ENCODE measurements around the gene SSTR4.
"Not testable (repeated sequence)": the region's sequence is repeated elsewhere in the genome, so short reads cannot be mapped to it uniquely, and the experiment has no call there.

The SSTR4 gene, protein sequence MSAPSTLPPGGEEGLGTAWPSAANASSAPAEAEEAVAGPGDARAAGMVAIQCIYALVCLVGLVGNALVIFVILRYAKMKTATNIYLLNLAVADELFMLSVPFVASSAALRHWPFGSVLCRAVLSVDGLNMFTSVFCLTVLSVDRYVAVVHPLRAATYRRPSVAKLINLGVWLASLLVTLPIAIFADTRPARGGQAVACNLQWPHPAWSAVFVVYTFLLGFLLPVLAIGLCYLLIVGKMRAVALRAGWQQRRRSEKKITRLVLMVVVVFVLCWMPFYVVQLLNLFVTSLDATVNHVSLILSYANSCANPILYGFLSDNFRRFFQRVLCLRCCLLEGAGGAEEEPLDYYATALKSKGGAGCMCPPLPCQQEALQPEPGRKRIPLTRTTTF
- total RNA-seq: 0 to 0.06 (median 0) reads per million in 9 experiments

DNA sequence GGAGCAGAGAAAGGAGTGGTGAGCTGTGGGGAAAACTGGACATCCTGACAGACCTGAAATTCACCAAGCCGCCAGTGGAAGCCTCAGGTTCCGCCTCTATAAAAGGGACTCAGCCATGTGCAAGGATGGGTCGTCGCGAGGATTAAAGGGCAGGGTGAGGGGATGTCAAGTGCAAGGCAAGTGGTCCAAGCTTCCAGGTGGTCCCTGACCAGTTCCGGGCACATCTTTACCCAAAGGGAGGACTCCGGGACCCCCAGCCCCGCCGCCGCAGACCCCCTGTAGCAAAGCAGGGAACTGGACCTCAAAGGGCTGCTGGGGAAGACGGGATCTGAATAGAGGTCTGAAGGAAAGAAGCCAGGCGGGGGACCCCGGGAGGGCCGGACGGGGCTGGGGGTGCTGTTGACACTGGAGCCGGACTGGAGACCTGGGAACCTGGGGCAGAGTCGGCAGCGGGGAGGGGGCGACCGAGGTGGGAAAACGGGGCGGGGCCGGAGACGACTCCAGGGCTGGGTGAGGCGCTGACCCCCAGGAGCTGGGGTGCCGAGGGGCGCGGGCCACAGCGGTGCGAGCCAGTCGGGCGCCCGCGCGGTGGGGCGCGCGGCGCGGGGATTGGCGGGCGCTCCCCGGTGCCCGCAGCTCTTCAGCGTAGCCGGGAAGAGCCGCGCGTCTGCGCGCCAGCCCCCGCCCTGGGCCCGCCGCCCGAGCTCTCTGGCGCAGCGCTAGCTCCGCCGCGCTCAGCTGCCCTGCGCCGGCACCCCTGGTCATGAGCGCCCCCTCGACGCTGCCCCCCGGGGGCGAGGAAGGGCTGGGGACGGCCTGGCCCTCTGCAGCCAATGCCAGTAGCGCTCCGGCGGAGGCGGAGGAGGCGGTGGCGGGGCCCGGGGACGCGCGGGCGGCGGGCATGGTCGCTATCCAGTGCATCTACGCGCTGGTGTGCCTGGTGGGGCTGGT lies at the start of gene SSTR4:
Gene SSTR4 (plus strand): TSS at position 592 of the 951 bp plus-strand sequence. CDS start 172 bp downstream, at position 764.
- Mint-ChIP-seq H3K36me3 (ENCODE audit: insufficient read depth) (no peaks in the 10 kb centered on the region), H3K4me1 (ENCODE audit: low read depth in 2 of 2) (no peaks in the 10 kb centered on the region), H3K27ac (no peak within 1 kb of the TSS), H3K4me3 (no peak within 1 kb of the TSS), H3K27me3 (peaks cover 16 to 55% of the 10 kb centered on the region in 2 donors), H3K9me3 (no peaks in the 10 kb centered on the region)
- ATAC-seq (replicated peaks) (no peak), DNase-seq (no peak)

GRCh38 chr20:22986601-22987000 lies 48.5 kb upstream of the SSTR4 start:
- DNase-seq (no peak), ATAC-seq (replicated peaks) (no peak)
- Mint-ChIP-seq H3K4me1 (ENCODE audit: low read depth in 2 of 2) (no peaks in the 10 kb centered on the region), H3K4me3 (no peak overlapping the region), H3K27ac (no peak overlapping the region), H3K36me3 (ENCODE audit: insufficient read depth) (no peaks in the 10 kb centered on the region), H3K27me3 (peaks cover 0 to 25% of the 10 kb centered on the region in 2 donors), H3K9me3 (peaks cover 2 to 8% of the 10 kb centered on the region in 2 donors)

- H3K4me1 Mint-ChIP-seq (ENCODE audit: low read depth in 2 of 2); H3K27me3 Mint-ChIP-seq; ATAC-seq (replicated peaks); H3K4me3 Mint-ChIP-seq; H3K36me3 Mint-ChIP-seq (ENCODE audit: insufficient read depth); H3K27ac Mint-ChIP-seq; DNase-seq; H3K9me3 Mint-ChIP-seq: not testable (repeated sequence)
Measured at GRCh38 chr20:22991424-22991823, 43.7 kb upstream of the SSTR4 start.

DNA sequence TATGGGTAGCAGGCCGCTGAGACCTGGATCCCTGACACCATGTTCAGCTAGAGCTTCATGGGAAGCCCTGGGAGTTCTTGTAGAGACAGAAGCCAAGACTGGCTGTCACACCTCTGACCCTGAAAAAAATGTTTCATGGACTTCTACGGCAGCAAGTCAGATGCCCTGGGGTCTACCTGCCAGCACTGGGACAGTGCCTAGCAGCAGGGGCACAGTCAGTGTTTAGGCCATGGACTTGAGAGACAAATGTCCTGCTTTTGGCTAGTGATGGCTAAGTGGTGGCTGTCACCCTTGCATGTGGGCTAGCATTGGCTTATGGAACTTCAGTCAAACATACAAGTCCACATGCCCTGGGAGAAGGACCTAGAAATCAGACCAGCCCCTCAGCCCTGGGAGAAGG lies 41.3 kb upstream of the SSTR4 start:
- Mint-ChIP-seq H3K36me3 (ENCODE audit: insufficient read depth) (no peaks in the 10 kb centered on the region), H3K4me1 (ENCODE audit: low read depth in 2 of 2) (no peaks in the 10 kb centered on the region), H3K27me3 (peaks cover 0 to under 1% of the 10 kb centered on the region in 2 donors)

DNA sequence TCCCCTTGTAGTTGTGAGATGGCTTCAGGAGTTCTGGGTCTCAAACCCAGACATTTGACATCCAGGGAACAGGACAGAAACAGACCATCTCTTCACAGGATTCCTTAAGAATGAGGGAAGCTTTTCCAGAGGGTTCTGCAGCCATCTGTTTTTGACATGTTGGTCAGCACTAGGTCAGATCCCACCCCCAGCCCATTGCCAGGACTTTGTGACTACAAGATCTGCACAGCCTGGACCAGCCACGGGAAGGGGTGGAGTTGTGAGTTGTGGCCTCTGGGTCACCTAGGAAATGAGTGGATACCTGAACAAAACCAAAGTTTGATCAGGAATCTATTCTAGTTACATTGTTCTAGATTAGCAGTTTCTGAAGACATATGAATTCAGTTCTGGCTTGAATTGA lies 39.2 kb upstream of the SSTR4 start:
- Mint-ChIP-seq H3K27ac (no peak overlapping the region), H3K9me3 (no peaks in the 10 kb centered on the region), H3K4me1 (ENCODE audit: low read depth in 2 of 2) (no peaks in the 10 kb centered on the region), H3K36me3 (ENCODE audit: insufficient read depth) (no peaks in the 10 kb centered on the region), H3K4me3 (no peak overlapping the region), H3K27me3 (peaks cover 0 to 7% of the 10 kb centered on the region in 2 donors)
- DNase-seq: no peak
- ATAC-seq (replicated peaks): no peak

More for the DNA sequence above, 41.3 kb upstream of the SSTR4 start:
- Mint-ChIP-seq H3K27ac (no peak overlapping the region), H3K9me3 (peaks cover 0 to 8% of the 10 kb centered on the region in 2 donors), H3K4me3 (no peak overlapping the region)
- DNase-seq (no peak), ATAC-seq (replicated peaks) (no peak)

- Mint-ChIP-seq H3K36me3 (ENCODE audit: insufficient read depth) (no peaks in the 10 kb centered on the region), H3K27me3 (peaks cover 0 to 7% of the 10 kb centered on the region in 2 donors), H3K4me1 (ENCODE audit: low read depth in 2 of 2) (no peaks in the 10 kb centered on the region), H3K9me3 (no peaks in the 10 kb centered on the region), H3K4me3 (no peak overlapping the region), H3K27ac (no peak overlapping the region)
- ATAC-seq (replicated peaks): no peak
- DNase-seq: no peak
Measured at GRCh38 chr20:22998476-22998875, 36.6 kb upstream of the SSTR4 start.

DNA sequence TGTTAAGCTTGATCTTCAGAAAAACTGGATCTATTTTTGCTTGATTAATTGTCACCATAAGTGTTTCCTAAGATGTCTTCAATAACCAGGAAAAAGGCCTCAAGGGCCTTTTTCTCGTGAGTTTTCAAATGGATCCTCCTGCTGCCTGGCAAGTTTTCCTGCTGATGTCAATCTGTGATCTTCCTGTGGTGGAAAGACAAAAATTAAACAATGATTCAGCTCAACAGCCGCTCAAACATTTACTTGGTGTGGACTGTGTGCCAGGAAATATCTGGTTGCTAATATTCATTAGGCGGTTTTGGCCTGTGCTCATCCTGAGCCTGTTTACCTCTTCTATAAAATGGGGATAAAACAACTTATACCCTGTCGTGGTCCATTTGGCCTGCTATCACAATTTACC lies 35.4 kb upstream of the SSTR4 start:
- no peak overlapping the region for H3K4me3 Mint-ChIP-seq
- H3K9me3 Mint-ChIP-seq: no peaks in the 10 kb centered on the region
- H3K27ac Mint-ChIP-seq: no peak overlapping the region
- H3K27me3 Mint-ChIP-seq: peaks cover 0 to 7% of the 10 kb centered on the region in 2 donors
- no peaks in the 10 kb centered on the region for H3K36me3 Mint-ChIP-seq (ENCODE audit: insufficient read depth)
- H3K4me1 Mint-ChIP-seq (ENCODE audit: low read depth in 2 of 2): no peaks in the 10 kb centered on the region
- no peak for DNase-seq
- no peak for ATAC-seq (replicated peaks)

DNA sequence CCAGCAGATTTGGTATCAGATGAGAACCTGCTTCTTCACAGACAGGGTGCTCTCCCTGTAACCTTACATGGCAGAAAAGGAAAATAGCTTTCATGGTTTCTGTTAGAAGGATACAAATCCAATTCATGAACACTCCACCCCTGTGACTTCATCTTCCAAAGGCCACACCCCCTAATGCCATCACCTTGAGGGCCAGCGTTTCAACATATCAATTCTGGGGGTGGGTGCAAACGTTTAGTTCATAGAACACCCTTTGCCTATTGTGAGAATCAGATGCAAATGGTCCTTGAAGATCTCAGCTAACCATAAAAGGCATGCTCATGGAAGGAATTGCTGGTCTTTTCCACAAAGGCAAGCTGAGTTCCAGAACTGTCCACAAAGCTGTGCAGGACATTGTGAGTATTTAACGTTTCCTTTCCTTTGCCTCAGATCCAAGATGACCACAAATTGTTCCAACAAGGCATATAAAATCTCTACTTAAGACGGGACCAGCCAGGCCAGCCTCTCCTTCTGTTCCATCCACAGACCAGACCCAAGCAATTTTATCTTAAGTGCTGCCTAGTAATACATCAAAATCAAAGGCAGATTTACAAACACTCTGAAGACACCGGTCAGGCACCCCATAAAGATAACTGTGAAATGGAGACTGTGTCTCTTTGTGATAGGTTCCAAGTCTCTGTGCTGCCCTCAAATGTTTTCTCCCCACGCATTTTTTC lies 34.7 kb upstream of the SSTR4 start:
- Mint-ChIP-seq H3K27ac (no peak overlapping the region), H3K4me3 (no peak overlapping the region), H3K36me3 (ENCODE audit: insufficient read depth) (no peaks in the 10 kb centered on the region), H3K27me3 (peaks cover 0 to 7% of the 10 kb centered on the region in 2 donors), H3K9me3 (no peaks in the 10 kb centered on the region), H3K4me1 (ENCODE audit: low read depth in 2 of 2) (no peaks in the 10 kb centered on the region)
- ATAC-seq (replicated peaks) (no peak), DNase-seq (no peak)

- ATAC-seq (replicated peaks): no peak
- no peaks in the 10 kb centered on the region for H3K36me3 Mint-ChIP-seq (ENCODE audit: insufficient read depth)
- H3K27ac Mint-ChIP-seq: no peak overlapping the region
Measured at GRCh38 chr20:23002276-23002675, 32.8 kb upstream of the SSTR4 start.

DNA sequence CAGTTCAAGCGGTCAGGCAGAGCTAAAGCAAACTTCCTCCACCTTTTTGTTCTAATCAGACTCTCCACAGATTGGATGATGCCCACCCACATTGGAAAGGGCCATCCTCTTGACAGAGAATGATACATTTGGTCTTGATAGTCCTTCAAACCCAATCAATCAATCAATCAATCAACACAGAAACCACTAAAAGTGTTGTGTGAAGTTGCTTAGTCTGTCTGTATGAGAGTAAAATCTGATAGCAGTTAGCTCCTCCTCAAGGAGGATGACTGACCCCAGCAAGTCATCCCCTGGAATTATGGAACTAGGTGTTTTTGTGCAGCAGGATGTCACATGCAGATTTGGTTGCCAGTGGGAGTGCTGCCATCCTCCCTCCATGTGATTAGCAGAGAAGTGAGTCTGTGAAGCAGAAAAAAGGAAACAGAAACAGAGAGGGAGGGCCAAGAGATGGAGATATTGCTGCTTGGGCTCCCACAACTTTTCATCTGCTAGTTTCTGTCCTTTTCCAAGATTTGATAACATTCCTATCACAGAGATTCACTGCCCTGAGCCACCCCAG lies 32.0 kb upstream of the SSTR4 start:
- no peak overlapping the region for H3K4me3 Mint-ChIP-seq
- peaks cover 0 to 7% of the 10 kb centered on the region in 2 donors for H3K27me3 Mint-ChIP-seq
- H3K27ac Mint-ChIP-seq: no peak overlapping the region
- no peaks in the 10 kb centered on the region for H3K4me1 Mint-ChIP-seq (ENCODE audit: low read depth in 2 of 2)
- no peaks in the 10 kb centered on the region for H3K9me3 Mint-ChIP-seq
- H3K36me3 Mint-ChIP-seq (ENCODE audit: insufficient read depth): no peaks in the 10 kb centered on the region
- ATAC-seq (replicated peaks): no peak
- DNase-seq: no peak

More at GRCh38 chr20:23002276-23002675, 32.8 kb upstream of the SSTR4 start:
- no peaks in the 10 kb centered on the region for H3K9me3 Mint-ChIP-seq
- no peak for DNase-seq
- peaks cover 0 to 7% of the 10 kb centered on the region in 2 donors for H3K27me3 Mint-ChIP-seq
- no peak overlapping the region for H3K4me3 Mint-ChIP-seq
- no peaks in the 10 kb centered on the region for H3K4me1 Mint-ChIP-seq (ENCODE audit: low read depth in 2 of 2)

- Mint-ChIP-seq H3K4me3 (no peak overlapping the region), H3K36me3 (ENCODE audit: insufficient read depth) (no peaks in the 10 kb centered on the region), H3K27ac (no peak overlapping the region), H3K4me1 (ENCODE audit: low read depth in 2 of 2) (no peaks in the 10 kb centered on the region), H3K27me3 (peaks cover 0 to 5% of the 10 kb centered on the region in 2 donors), H3K9me3 (no peaks in the 10 kb centered on the region)
- no peak for ATAC-seq (replicated peaks)
- DNase-seq: no peak
Measured at GRCh38 chr20:23003881-23004460, 31.1 kb upstream of the SSTR4 start.

DNA sequence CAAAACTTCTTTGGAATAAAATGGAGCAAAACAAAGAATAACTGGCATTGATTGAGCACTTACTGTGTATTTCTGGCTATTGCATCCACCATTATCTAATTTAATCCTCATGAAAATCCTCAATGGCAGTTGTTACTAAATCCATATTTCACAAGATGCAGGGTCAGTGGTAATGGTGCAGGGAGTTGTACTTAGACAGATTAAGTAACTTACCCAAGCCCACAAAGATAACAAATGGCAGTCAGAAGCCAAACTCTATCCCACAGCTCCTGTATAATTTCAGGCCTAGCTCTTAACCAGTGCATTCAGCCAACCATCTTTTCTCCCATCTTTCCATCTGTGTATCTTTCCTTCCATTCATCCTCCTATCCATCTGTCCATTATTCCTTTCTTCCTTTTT lies 29.3 kb upstream of the SSTR4 start:
- no peaks in the 10 kb centered on the region for H3K9me3 Mint-ChIP-seq
- no peak overlapping the region for H3K27ac Mint-ChIP-seq
- H3K27me3 Mint-ChIP-seq: peaks cover 0 to 9% of the 10 kb centered on the region in 2 donors
- no peak for ATAC-seq (replicated peaks)
- no peak overlapping the region for H3K4me3 Mint-ChIP-seq
- no peaks in the 10 kb centered on the region for H3K4me1 Mint-ChIP-seq (ENCODE audit: low read depth in 2 of 2)
- DNase-seq: no peak
- no peaks in the 10 kb centered on the region for H3K36me3 Mint-ChIP-seq (ENCODE audit: insufficient read depth)
